ENCODE data around the gene SYCE3.

DNA sequence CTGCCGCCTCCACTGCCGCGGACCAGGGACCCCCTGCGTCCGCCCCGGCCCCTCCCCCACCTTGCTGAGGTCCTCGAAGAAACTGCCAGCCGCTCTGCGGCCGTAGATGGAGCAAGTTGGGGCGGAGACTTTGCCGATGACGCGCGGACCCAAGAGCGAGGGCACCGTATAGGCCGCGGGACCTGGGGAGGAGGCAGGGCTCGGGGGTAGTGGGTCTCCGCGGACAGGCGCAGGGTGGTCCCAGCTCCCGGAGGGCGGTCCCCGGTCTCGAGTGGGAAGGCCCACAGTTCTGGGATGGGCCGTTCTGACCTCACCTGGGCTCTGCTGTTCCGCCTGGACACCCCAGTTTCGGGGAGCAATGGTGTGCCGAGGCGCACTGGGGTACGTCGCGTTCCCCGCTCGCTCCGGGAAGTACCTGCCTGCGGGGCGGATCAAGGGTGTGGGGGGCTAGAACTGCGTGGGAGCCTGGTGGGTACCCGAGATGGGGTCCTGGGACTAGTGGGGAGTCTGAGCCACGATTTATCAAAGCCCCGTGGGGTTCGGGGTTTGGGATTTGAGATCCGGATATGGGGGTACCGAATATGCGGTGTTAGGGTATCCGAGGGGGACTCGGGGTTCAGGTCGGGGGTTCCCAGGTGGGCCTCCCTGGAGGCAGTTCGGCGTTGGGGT lies 31.7 kb downstream of the SYCE3 start:
- TF ChIP-seq EZH2 (IDR thresholded peaks at IDR 0.05) = peak; percentile 9
- TF ChIP-seq, protein P1, sequence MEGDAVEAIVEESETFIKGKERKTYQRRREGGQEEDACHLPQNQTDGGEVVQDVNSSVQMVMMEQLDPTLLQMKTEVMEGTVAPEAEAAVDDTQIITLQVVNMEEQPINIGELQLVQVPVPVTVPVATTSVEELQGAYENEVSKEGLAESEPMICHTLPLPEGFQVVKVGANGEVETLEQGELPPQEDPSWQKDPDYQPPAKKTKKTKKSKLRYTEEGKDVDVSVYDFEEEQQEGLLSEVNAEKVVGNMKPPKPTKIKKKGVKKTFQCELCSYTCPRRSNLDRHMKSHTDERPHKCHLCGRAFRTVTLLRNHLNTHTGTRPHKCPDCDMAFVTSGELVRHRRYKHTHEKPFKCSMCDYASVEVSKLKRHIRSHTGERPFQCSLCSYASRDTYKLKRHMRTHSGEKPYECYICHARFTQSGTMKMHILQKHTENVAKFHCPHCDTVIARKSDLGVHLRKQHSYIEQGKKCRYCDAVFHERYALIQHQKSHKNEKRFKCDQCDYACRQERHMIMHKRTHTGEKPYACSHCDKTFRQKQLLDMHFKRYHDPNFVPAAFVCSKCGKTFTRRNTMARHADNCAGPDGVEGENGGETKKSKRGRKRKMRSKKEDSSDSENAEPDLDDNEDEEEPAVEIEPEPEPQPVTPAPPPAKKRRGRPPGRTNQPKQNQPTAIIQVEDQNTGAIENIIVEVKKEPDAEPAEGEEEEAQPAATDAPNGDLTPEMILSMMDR (IDR thresholded peaks at IDR 0.05) = no peak
